K562 (cell line): ENCODE results near the gene MAP3K19. TPM values are rescaled to one million over a fixed set of nuclear protein-coding genes. Genes with fewer than 3 reads are reported as not detected.
A peak's percentile ranks its signal among the peaks of the same experiment; 100 is the strongest.

Source experiments
- AFF1 ChIP-seq, 2 experiments: fragments of 450-650 bp; IDR thresholded peaks; 2 replicates each; pipeline ENCODE4 v1.6.1; 2018; ENCODE audit warnings: mild to moderate bottlenecking in 2 of 2, low read depth in 1 of 2; ENCODE audit not compliant: partially characterized antibody in 2 of 2
- ILK ChIP-seq: fragments of 450-650 bp; IDR thresholded peaks from 2 replicates; pipeline ENCODE4 v1.6.1; 2016; ENCODE audit warnings: missing genetic modification characterization, low read depth, mild to moderate bottlenecking, missing compliant biosample characterization, moderate library complexity, borderline replicate concordance
- MAZ ChIP-seq, 2 experiments: fragments of 450-650 bp in 1 of 2; sonication (generic) in 1 of 2; formaldehyde crosslinking; IDR thresholded peaks in 1 of 2; conservative IDR thresholded peaks in 1 of 2; 2 replicates each; pipeline versions ENCODE4 v1.4.0 to v1.5.0; 2020; ENCODE audit warnings: mild to moderate bottlenecking in 1 of 2, missing genetic modification reagents in 1 of 2
- MLX ChIP-seq, 2 experiments: fragments of 450-650 bp in 1 of 2; sonication (generic) in 1 of 2; formaldehyde crosslinking; conservative IDR thresholded peaks; 2 replicates each; pipeline versions ENCODE4 v1.4.0 to v1.8.1; 2020 to 2022; ENCODE audit warnings: mild to moderate bottlenecking in 1 of 2, missing genetic modification reagents in 1 of 2
- MXI1 ChIP-seq: IDR thresholded peaks from 2 replicates; pipeline ENCODE4 v1.6.1; 2011; ENCODE audit warnings: low read depth, mild to moderate bottlenecking, improper control_type of control experiment, low read length
- SIRT6 ChIP-seq: IDR thresholded peaks from one replicate; pipeline ENCODE4 v1.6.1; 2012; ENCODE audit warnings: low read depth, mild to moderate bottlenecking, control low read depth, inconsistent platforms, low read length, moderate library complexity
- STAT5A ChIP-seq: IDR thresholded peaks from 2 replicates; pipeline ENCODE4 v1.6.1; 2012; ENCODE audit warnings: low read length, inconsistent platforms, borderline replicate concordance
- TEAD2 ChIP-seq: fragments of 450-650 bp; IDR thresholded peaks from 2 replicates; pipeline ENCODE4 v1.6.1; 2016; ENCODE audit warnings: missing genetic modification characterization, control low read depth, missing compliant biosample characterization
- TFAP4 ChIP-seq: sonication (generic); formaldehyde crosslinking; IDR thresholded peaks from 2 replicates; pipeline ENCODE4 v1.8.0; 2022; ENCODE audit warnings: missing genetic modification reagents, mild to moderate bottlenecking, moderate library complexity, borderline replicate concordance
- YY1 ChIP-seq, 3 experiments: IDR thresholded peaks; 2 replicates each; pipeline ENCODE4 v1.6.1; 2011; ENCODE audit warnings: low read length in 2 of 3, mild to moderate bottlenecking in 2 of 3, moderate library complexity in 2 of 3, borderline replicate concordance in 1 of 3, control low read depth in 1 of 3, low read depth in 1 of 3; ENCODE audit not compliant: insufficient read depth in 3 of 3, insufficient replicate concordance in 2 of 3, control insufficient read depth in 1 of 3, insufficient read length in 1 of 3; ENCODE audit errors: extremely low read depth in 1 of 3
- ZZZ3 ChIP-seq: fragments of 450-650 bp; IDR thresholded peaks from 2 replicates; pipeline ENCODE4 v1.6.1; 2016; ENCODE audit warnings: antibody characterized with exemption, mild to moderate bottlenecking, moderate library complexity
- polyA plus RNA-seq, 8 experiments: library from polyadenylated mRNA; depleted of rRNA in 4 of 8; stranded (reverse) in 5 of 8; unstranded in 3 of 8; fragments of >200 nt; fragmentation: Nextera tagmentation in 2 of 8; fragmentation: Illumina TruSeq in 1 of 8; extraction: Ambion mirVana in 2 of 8; extraction: Trizol in 1 of 8; gene quantifications; 2 replicates each; pipeline versions ENCODE4 v1.2.1 to v1.2.3, GENCODE V29; 2011 to 2014; ENCODE audit warnings: inconsistent platforms in 1 of 8, missing spikeins in 1 of 8
- total RNA-seq, 7 experiments: library from RNA; depleted of rRNA in 6 of 7; stranded (reverse); fragments of >200 nt in 6 of 7; fragmentation: Illumina TruSeq in 2 of 7; extraction: Trizol in 2 of 7; gene quantifications; 2 replicates each; pipeline versions ENCODE4 v1.2.1 to v1.2.3, GENCODE V29; 2011 to 2021; ENCODE audit warnings: low replicate concordance in 1 of 7
- TF ChIP-seq, protein P1 (sequence below): sonication (generic); formaldehyde crosslinking; IDR thresholded peaks from 2 replicates; pipeline ENCODE4 v1.8.1; 2023; ENCODE audit warnings: mild to moderate bottlenecking, missing genetic modification reagents
- TF ChIP-seq, protein P2 (sequence below): fragments of 450-650 bp; formaldehyde crosslinking; conservative IDR thresholded peaks from 2 replicates; pipeline ENCODE4 v1.4.0; 2022; ENCODE audit warnings: mild to moderate bottlenecking, missing genetic modification characterization

The MAP3K19 gene
- total and polyA plus RNA-seq, 9 of the 15 experiments (the other 6 are each of a cell fraction or from before 2014, with no cell fraction given): 0.29 TPM; not detected in 8

GRCh38 chr2:135052042-135052876 lies 5.0 kb upstream of the MAP3K19 start, which contains the start of gene RAB3GAP1 (continued):
- no peak for TF ChIP-seq ILK
- TF ChIP-seq AFF1 (IDR thresholded peaks at IDR 0.05; ENCODE audit: low read depth in 1 of 2, partially characterized antibody in 2 of 2): peak; percentile 84 to 85
- TF ChIP-seq MXI1: 0 out of 2 replicates have a peak, but pooled peaks have one; percentile 15
- TF ChIP-seq, protein P1, sequence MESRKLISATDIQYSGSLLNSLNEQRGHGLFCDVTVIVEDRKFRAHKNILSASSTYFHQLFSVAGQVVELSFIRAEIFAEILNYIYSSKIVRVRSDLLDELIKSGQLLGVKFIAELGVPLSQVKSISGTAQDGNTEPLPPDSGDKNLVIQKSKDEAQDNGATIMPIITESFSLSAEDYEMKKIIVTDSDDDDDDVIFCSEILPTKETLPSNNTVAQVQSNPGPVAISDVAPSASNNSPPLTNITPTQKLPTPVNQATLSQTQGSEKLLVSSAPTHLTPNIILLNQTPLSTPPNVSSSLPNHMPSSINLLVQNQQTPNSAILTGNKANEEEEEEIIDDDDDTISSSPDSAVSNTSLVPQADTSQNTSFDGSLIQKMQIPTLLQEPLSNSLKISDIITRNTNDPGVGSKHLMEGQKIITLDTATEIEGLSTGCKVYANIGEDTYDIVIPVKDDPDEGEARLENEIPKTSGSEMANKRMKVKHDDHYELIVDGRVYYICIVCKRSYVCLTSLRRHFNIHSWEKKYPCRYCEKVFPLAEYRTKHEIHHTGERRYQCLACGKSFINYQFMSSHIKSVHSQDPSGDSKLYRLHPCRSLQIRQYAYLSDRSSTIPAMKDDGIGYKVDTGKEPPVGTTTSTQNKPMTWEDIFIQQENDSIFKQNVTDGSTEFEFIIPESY (CRISPR knock-in tag): 0 out of 2 replicates have a peak, but pooled peaks have one; percentile 18
- TF ChIP-seq SIRT6: no peak
- TF ChIP-seq TEAD2 (tag): no peak
- 0 out of 4 replicates have a peak, but pooled peaks of 1 of the 2 experiments have one; percentile 46 for TF ChIP-seq MLX (CRISPR knock-in tag; conservative IDR thresholded peaks at IDR 0.05)
- TF ChIP-seq, protein P2, sequence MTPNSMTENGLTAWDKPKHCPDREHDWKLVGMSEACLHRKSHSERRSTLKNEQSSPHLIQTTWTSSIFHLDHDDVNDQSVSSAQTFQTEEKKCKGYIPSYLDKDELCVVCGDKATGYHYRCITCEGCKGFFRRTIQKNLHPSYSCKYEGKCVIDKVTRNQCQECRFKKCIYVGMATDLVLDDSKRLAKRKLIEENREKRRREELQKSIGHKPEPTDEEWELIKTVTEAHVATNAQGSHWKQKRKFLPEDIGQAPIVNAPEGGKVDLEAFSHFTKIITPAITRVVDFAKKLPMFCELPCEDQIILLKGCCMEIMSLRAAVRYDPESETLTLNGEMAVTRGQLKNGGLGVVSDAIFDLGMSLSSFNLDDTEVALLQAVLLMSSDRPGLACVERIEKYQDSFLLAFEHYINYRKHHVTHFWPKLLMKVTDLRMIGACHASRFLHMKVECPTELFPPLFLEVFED (CRISPR knock-in tag): no peak
- 0 out of 2 replicates have a peak, but pooled peaks have one; percentile 37 for TF ChIP-seq STAT5A
- TF ChIP-seq MAZ (CRISPR knock-in tag; conservative IDR thresholded peaks at IDR 0.05 in 1 of 2, IDR thresholded peaks at IDR 0.05 in 1 of 2): peak; percentile 58 to 68; a peak in 2 of 4 replicates
- TF ChIP-seq TFAP4 (CRISPR knock-in tag): peak; percentile 54; the same call in 1 of the 2 replicates
- TF ChIP-seq YY1 (IDR thresholded peaks at IDR 0.05; ENCODE audit: borderline replicate concordance in 1 of 3, control insufficient read depth in 1 of 3, extremely low read depth in 1 of 3, insufficient read depth in 3 of 3, insufficient read length in 1 of 3, insufficient replicate concordance in 2 of 3, low read depth in 1 of 3, low read length in 2 of 3): peak; percentile 79 to 98 (median 90)
- no peak for TF ChIP-seq ZZZ3
